Vagina (tissue), 2 donors: ENCODE measurements around the gene FOXL3. TPM values are rescaled to one million over a fixed set of nuclear protein-coding genes. Genes with fewer than 3 reads are reported as not detected.

Experiments
- DNase-seq, 2 donors: peaks; one replicate each; pipeline ENCODE4 v3.0.0-alpha.2; 2017; ENCODE audit errors: extremely low spot score in 2 of 2
- H3K27ac ChIP-seq: fragments of 200-600 bp; sonication (generic); one replicate; pipeline ENCODE4 v1.5.1; 2019
- H3K27me3 ChIP-seq: fragments of 200-600 bp; sonication (generic); one replicate; pipeline ENCODE4 v1.5.1; 2019
- H3K36me3 ChIP-seq, 2 donors: fragments of 200-600 bp; sonication (generic); one replicate each; pipeline ENCODE4 v1.5.1; 2017 to 2019
- H3K4me1 ChIP-seq: fragments of 200-600 bp; sonication (generic); one replicate; pipeline ENCODE4 v1.5.1; 2019
- H3K4me3 ChIP-seq, 2 donors: fragments of 200-600 bp; sonication (generic); 1 replicate in 1 of 2; 2 replicates in 1 of 2; pipeline ENCODE4 v1.5.1; 2016 to 2019
- H3K9me3 ChIP-seq: fragments of 200-600 bp; sonication (generic); one replicate; pipeline ENCODE4 v1.5.1; 2019
- POLR2A ChIP-seq, 2 donors: fragments of 450-650 bp; IDR thresholded peaks; one replicate each; pipeline ENCODE4 v1.6.1; 2017; ENCODE audit warnings: antibody characterized with exemption in 2 of 2, mild to moderate bottlenecking in 2 of 2, moderate library complexity in 2 of 2
- POLR2AphosphoS5 ChIP-seq, 2 donors: sonication (generic); formaldehyde crosslinking; IDR thresholded peaks; one replicate each; pipeline ENCODE4 v1.9.0; 2017; ENCODE audit warnings: antibody characterized with exemption in 2 of 2, mild to moderate bottlenecking in 2 of 2, low read depth in 1 of 2; ENCODE audit not compliant: insufficient read depth in 1 of 2
- intact Hi-C: fragments of 100-400 bp; cut with DNase I; formaldehyde crosslinking; loops from one replicate; pipeline ENCODE4 v1.15.1; 2023
- total RNA-seq: library from RNA; depleted of rRNA; stranded (reverse); fragments of >200 nt; gene quantifications from one replicate; pipeline ENCODE4 v1.2.3, GENCODE V29; 2016
- TF ChIP-seq, protein P1 (sequence below), 3 experiments: fragments of 450-650 bp in 2 of 3; fragments of 200-600 bp in 1 of 3; sonication (generic) in 1 of 3; IDR thresholded peaks; one replicate each; pipeline ENCODE4 v1.5.1; 2017 to 2019; ENCODE audit warnings: antibody characterized with exemption in 3 of 3, mild to moderate bottlenecking in 2 of 3, moderate library complexity in 2 of 3

Gene FOXL3
- total RNA-seq, 1 donor from 2014 or later, result not detected

GRCh38 chr7:253581-254336 lies 36.2 kb upstream of the FOXL3 start:
- intact Hi-C loops, result no loop called here
- no peak for DNase-seq
- no peak overlapping the region for H3K4me3 ChIP-seq
- H3K27ac ChIP-seq, result no peak overlapping the region
- H3K27me3 ChIP-seq, result no peaks in the 10 kb centered on the region
- H3K9me3 ChIP-seq, result no peaks in the 10 kb centered on the region
- peaks cover 0 to 8% of the 10 kb centered on the region in 2 donors for H3K36me3 ChIP-seq
- no peak for TF ChIP-seq POLR2A (IDR thresholded peaks at IDR 0.05)
- no peak for TF ChIP-seq POLR2AphosphoS5 (IDR thresholded peaks at IDR 0.05; ENCODE audit: insufficient read depth in 1 of 2, low read depth in 1 of 2)
- TF ChIP-seq, protein P1, sequence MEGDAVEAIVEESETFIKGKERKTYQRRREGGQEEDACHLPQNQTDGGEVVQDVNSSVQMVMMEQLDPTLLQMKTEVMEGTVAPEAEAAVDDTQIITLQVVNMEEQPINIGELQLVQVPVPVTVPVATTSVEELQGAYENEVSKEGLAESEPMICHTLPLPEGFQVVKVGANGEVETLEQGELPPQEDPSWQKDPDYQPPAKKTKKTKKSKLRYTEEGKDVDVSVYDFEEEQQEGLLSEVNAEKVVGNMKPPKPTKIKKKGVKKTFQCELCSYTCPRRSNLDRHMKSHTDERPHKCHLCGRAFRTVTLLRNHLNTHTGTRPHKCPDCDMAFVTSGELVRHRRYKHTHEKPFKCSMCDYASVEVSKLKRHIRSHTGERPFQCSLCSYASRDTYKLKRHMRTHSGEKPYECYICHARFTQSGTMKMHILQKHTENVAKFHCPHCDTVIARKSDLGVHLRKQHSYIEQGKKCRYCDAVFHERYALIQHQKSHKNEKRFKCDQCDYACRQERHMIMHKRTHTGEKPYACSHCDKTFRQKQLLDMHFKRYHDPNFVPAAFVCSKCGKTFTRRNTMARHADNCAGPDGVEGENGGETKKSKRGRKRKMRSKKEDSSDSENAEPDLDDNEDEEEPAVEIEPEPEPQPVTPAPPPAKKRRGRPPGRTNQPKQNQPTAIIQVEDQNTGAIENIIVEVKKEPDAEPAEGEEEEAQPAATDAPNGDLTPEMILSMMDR (IDR thresholded peaks at IDR 0.05), result no peak
- no peaks in the 10 kb centered on the region for H3K4me1 ChIP-seq

GRCh38 chr7:254337-255037 lies 35.5 kb upstream of the FOXL3 start:
- no peak overlapping the region for H3K4me3 ChIP-seq
- intact Hi-C loops, result no loop called here
- TF ChIP-seq, protein P1 (IDR thresholded peaks at IDR 0.05), result no peak
- TF ChIP-seq POLR2AphosphoS5 (IDR thresholded peaks at IDR 0.05; ENCODE audit: insufficient read depth in 1 of 2, low read depth in 1 of 2), result no peak
- peaks cover 0 to 10% of the 10 kb centered on the region in 2 donors for H3K36me3 ChIP-seq
- no peaks in the 10 kb centered on the region for H3K4me1 ChIP-seq
- H3K27me3 ChIP-seq, result no peaks in the 10 kb centered on the region
- no peak overlapping the region for H3K27ac ChIP-seq
- no peaks in the 10 kb centered on the region for H3K9me3 ChIP-seq
- DNase-seq, result no peak

DNA sequence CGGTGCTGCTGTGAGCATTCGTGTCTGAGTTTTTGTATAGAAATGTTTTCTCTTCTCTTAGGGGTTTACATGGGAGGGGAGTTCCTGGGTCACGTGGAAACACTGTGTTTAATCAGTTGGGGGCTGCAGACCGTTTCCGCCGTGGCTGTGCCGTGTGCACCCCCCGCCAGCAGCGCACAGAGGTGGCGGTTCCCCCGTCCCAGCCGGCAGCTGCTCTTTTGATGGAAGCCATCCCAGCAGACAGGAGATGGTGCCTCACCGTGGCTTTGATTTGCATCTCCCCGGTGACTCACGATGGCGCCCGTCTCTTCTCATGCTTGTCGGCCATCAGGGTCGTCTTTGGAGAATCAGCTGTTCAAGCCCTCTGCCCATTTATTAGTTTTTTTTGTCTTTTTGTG lies 34.9 kb upstream of the FOXL3 start:
- peaks cover 0 to 15% of the 10 kb centered on the region in 2 donors for H3K36me3 ChIP-seq
- no peak for DNase-seq

GRCh38 chr7:255721-256361 lies 34.1 kb upstream of the FOXL3 start:
- DNase-seq, result no peak
- no peaks in the 10 kb centered on the region for H3K27me3 ChIP-seq
- no peak for TF ChIP-seq POLR2A (IDR thresholded peaks at IDR 0.05)
- TF ChIP-seq POLR2AphosphoS5 (IDR thresholded peaks at IDR 0.05; ENCODE audit: insufficient read depth in 1 of 2, low read depth in 1 of 2), result no peak
- TF ChIP-seq, protein P1 (IDR thresholded peaks at IDR 0.05), result no peak
- no peak overlapping the region for H3K4me3 ChIP-seq
- intact Hi-C loops, result no loop called here
- peaks cover 0 to 23% of the 10 kb centered on the region in 2 donors for H3K36me3 ChIP-seq
- H3K4me1 ChIP-seq, result no peaks in the 10 kb centered on the region
- no peak overlapping the region for H3K27ac ChIP-seq
- no peaks in the 10 kb centered on the region for H3K9me3 ChIP-seq

More for the DNA sequence above, 34.9 kb upstream of the FOXL3 start:
- no peaks in the 10 kb centered on the region for H3K4me1 ChIP-seq
- H3K9me3 ChIP-seq, result no peaks in the 10 kb centered on the region
- TF ChIP-seq POLR2AphosphoS5 (IDR thresholded peaks at IDR 0.05; ENCODE audit: insufficient read depth in 1 of 2, low read depth in 1 of 2), result no peak
- TF ChIP-seq, protein P1 (IDR thresholded peaks at IDR 0.05), result no peak
- TF ChIP-seq POLR2A (IDR thresholded peaks at IDR 0.05), result no peak
- no peaks in the 10 kb centered on the region for H3K27me3 ChIP-seq
- H3K27ac ChIP-seq, result no peak overlapping the region
- intact Hi-C loops, result no loop called here
- no peak overlapping the region for H3K4me3 ChIP-seq
